IPS-NIHi7 (cell line): ENCODE results near the gene CST8.
A peak's percentile ranks its signal among the peaks of the same experiment; 100 is the strongest.

ENCODE experiments used
- DNase-seq: peaks from one replicate; pipeline ENCODE4 v3.0.0; 2012; ENCODE audit warnings: mixed read lengths; ENCODE audit errors: extremely low spot score

Gene CST8

GRCh38 chr20:23476015-23476754 is 14.7 kb upstream of the CST8 start:
- no peak for DNase-seq

- DNase-seq = no peak
Observed at GRCh38 chr20:23477223-23477622, 13.7 kb upstream of the CST8 start.

DNA sequence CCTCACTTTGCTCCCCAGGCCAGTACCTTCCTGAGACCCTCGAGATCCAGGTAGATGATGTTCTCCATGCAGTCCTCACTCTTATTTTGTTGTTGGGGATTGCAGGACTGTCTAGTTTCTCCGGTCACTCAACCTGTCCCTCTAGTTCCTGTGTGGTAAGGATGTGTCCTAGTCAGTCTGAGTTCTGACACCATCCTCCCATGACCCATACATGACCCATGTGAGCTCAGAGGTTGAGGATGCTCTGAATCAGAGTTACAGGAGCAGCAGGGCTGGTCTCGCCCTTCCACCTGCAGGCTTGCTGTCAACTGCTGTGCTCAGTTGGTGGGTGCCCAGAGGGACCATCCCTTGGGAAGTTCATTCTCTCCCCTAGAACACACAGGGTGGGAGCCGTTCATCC is 11.9 kb upstream of the CST8 start:
- DNase-seq = no peak

DNA sequence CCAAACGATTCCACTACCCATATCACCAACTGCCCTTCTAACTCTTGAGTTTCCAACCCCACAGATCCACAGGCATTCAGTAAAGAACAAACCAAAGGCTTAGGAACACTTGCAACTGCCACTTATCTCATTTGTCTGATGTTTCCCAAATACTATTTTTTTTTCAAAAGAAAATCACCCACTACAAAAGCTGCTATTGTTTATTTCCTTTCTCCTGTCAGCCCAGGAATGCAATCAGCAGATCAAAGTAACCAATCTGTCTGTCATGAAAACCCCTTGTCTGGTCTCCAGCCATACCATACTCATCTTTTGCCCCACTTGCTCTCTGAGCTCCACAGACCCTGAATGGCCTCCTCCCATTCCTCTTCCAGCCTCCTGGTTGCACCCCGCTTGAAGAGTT is 8.8 kb upstream of the CST8 start:
- DNase-seq = no peak

- DNase-seq = no peak
Observed at GRCh38 chr20:23484081-23484480, 6.8 kb upstream of the CST8 start.

- DNase-seq = no peak
Observed at GRCh38 chr20:23488470-23488869, 2.4 kb upstream of the CST8 start.

DNA sequence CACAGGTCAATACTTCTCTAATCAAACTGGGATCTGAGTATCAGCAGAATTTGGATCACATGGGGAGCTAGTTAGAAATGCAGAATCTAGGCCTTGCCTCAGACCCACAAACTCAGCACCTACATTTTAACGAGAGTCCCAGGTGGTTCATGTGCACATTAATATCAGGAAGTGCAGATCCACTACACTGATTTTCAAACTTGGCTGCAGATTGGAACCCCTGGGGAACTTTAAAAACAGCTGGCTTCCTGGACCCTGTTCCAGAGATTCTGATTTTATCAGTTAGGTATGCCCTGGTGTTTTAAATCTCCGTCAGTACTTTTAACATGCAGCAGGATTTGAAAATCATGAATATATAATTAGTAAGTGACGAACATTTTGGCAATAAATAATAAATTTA is 1.9 kb upstream of the CST8 start:
- no peak for DNase-seq

DNA sequence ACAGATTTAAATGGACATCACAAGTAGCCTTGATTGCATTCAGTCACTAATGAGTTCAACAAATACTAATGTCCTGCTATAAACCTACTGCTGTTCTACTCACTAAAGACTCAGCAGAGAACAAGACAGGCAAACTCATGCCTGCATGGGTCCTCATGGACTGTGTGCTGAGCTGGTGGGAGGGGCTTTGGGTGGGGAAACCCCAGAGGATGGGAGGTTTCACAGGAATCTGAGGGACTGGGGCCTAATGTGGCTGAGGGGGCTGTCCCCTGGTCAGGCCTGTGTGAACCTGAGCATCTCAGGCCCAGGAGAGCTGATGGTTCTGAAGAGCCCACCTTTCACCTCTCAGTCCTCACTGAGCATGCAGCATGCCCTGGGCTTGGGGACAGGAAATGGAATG is 1.4 kb downstream of the CST8 start:
- no peak for DNase-seq

GRCh38 chr20:23493172-23493772 is 2.4 kb downstream of the CST8 start:
- DNase-seq = no peak

GRCh38 chr20:23497536-23497935 is 6.6 kb downstream of the CST8 start:
- DNase-seq = no peak

- no peak for DNase-seq
Observed at GRCh38 chr20:23501926-23502325, 11.0 kb downstream of the CST8 start.

- DNase-seq = no peak
Observed at GRCh38 chr20:23503649-23504048, 12.7 kb downstream of the CST8 start.

DNA sequence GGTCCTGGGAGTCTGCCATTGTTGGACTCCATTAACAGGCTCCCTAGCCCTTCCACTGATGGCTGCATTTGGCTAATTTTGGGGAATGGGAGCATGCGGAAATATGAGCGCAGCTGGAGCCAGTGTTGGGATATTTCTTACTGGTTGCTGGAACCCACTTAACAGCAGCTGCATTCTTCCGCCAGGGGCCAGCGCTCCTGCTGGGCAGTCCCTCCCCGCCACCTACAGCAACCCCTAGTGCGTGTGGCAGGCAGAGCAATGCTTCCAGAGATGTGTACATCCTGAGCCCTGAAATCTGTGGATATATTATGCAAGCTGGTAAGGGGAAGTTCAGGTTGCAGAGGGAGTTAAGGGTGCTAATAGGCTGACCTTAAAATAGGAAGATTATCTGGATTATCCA is 16.4 kb downstream of the CST8 start:
- peak; percentile 62 for DNase-seq

- no peak for DNase-seq
Observed at GRCh38 chr20:23508449-23509229, 17.7 kb downstream of the CST8 start.

GRCh38 chr20:23509247-23509913 is 18.5 kb downstream of the CST8 start:
- no peak for DNase-seq

GRCh38 chr20:23510000-23510590 is 19.2 kb downstream of the CST8 start:
- no peak for DNase-seq

- no peak for DNase-seq
Observed at GRCh38 chr20:23513164-23513563, 22.2 kb downstream of the CST8 start.

- no peak for DNase-seq
Observed at GRCh38 chr20:23514848-23515247, 23.9 kb downstream of the CST8 start.

DNA sequence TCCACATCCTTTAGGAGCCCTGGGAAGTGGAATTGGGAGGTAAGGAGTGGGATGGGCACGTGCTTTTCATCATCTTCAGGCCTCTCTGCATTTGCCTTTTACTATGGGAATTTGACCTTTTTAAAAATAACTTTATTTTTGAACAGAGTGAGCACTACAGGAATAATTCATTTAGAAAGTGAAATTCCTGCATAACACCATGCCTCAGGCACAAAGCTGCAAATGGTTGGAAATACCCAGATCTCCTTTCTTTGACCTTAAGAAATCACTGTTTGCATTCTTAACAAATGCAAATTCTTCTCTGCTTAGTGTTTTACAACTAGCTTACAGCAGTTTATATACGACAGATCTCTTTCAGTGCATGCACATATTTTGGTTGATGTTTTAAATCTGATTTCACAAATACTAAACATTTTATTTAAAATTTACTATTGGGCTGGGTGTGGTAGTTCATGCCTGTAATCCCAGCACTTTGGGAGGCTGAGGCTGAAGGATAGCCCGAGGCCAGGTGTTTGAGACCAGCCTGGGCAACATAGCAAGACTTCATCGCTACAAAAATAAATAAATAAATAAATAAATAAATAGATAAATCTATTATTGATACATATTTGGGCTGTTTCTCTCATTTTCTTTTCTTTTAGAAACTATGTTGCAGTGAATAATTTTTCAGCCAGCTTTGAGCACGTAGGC is 24.5 kb downstream of the CST8 start:
- no peak for DNase-seq

GRCh38 chr20:23517719-23518118 is 26.8 kb downstream of the CST8 start:
- no peak for DNase-seq

DNA sequence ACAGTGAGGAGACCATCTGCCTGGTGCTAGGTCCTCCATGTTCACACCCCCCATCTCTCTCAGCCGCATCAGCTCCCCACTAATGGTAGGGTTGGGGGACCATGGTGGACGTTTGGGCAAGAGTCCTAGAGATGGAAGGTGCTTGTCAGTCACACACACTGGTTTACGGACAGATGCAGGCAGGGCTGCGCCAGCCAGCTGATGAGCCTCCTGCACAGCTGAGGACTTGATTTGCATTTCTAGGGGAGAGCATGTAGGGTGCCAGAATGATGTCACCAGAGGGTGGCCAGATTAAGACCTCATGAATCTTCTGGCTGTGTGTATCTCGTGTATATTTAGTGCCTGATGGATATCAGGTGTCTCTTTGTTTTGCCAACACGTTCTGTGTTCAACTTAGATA is 28.6 kb downstream of the CST8 start:
- no peak for DNase-seq
